Chondrocyte (in vitro differentiated cells): Measurements from ENCODE around the gene MACROD2. TPM values are rescaled to one million over a fixed set of nuclear protein-coding genes. Genes with fewer than 3 reads are reported as not detected.

Source experiments
- DNase-seq: peaks from one replicate; pipeline ENCODE4 v3.0.0; 2021; ENCODE audit warnings: mixed read lengths, low spot score
- H3K27ac Mint-ChIP-seq: one replicate; pipeline ENCODE4 v1.8.0; 2021; ENCODE audit warnings: mild to moderate bottlenecking, moderate library complexity, mixed read lengths; ENCODE audit not compliant: unreplicated experiment
- H3K27me3 Mint-ChIP-seq: 2 replicates; pipeline ENCODE4 v1.8.0; 2021; ENCODE audit warnings: low read depth, mixed read lengths
- H3K36me3 Mint-ChIP-seq: 2 replicates; pipeline ENCODE4 v1.8.0; 2021; ENCODE audit warnings: low read depth, mixed read lengths
- H3K4me1 Mint-ChIP-seq: 2 replicates; pipeline ENCODE4 v1.8.0; 2021; ENCODE audit warnings: low read depth, mild to moderate bottlenecking, mixed read lengths
- H3K4me3 Mint-ChIP-seq: one replicate; pipeline ENCODE4 v1.8.0; 2021; ENCODE audit warnings: mild to moderate bottlenecking, moderate library complexity, mixed read lengths; ENCODE audit not compliant: unreplicated experiment
- H3K9me3 Mint-ChIP-seq: 2 replicates; pipeline ENCODE4 v1.8.0; 2021; ENCODE audit warnings: low read depth, mixed read lengths
- CTCF ChIP-seq: fragments of 200-600 bp; sonication (generic); IDR thresholded peaks from 2 replicates; pipeline ENCODE4 v1.5.0; 2021; ENCODE audit warnings: antibody characterized with exemption, mild to moderate bottlenecking, moderate library complexity
- total RNA-seq: library from RNA; stranded (reverse); gene quantifications from 3 replicates; pipeline ENCODE4 v1.2.1, GENCODE V29; 2021

Gene MACROD2
- total RNA-seq, 1 donor from 2014 or later, result 3.2 TPM

DNA sequence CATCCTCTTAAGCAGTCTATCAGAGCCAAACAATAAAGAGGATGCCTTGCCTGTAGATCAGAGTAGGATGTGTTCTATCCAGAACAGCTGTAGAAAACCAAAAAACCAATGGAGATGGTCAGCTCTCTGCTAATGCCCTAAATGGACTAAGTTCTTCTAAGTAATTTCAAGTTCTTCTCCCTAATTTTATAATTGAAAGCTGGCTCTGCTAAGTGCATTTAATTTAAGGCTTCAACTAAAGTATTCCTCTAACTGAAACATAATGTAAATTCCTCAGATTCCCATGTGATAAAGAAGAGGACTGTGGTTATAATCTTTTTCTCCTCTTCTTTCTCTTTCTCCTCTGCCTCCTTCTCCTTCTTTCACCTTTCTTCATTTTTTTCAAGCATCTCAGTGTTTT is 1868.4 kb downstream of the MACROD2 start:
- no peak for TF ChIP-seq CTCF
- H3K36me3 Mint-ChIP-seq, result no peaks in the 10 kb centered on the region
- no peaks in the 10 kb centered on the region for H3K27me3 Mint-ChIP-seq
- H3K27ac Mint-ChIP-seq, result no peak overlapping the region
- H3K4me3 Mint-ChIP-seq, result no peak overlapping the region
- no peak for DNase-seq
- H3K9me3 Mint-ChIP-seq, result peaks cover 6% of the 10 kb centered on the region
- no peaks in the 10 kb centered on the region for H3K4me1 Mint-ChIP-seq

DNA sequence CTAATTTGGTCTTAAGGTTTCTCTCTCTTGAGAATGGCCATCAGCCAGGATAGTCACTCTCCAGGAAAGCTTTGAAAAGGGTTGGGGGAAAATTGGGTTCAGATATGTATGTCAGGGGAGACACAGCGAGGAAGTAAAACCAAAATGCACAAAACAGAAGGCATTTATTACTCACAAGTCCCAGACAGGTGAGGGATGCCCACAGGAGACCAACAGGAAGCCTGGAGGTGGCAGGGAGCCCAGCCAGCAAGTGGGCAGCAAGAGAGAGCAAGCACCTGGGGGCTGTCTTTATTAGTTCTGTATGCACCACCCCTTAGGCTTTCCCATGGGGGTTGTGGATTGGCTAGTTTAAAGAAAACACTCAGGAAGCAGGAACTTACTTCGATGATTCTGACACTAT is 1870.2 kb downstream of the MACROD2 start:
- H3K27ac Mint-ChIP-seq, result no peak overlapping the region
- no peak for TF ChIP-seq CTCF
- no peaks in the 10 kb centered on the region for H3K36me3 Mint-ChIP-seq
- H3K4me3 Mint-ChIP-seq, result no peak overlapping the region
- no peaks in the 10 kb centered on the region for H3K4me1 Mint-ChIP-seq
- H3K27me3 Mint-ChIP-seq, result no peaks in the 10 kb centered on the region
- H3K9me3 Mint-ChIP-seq, result peaks cover 6% of the 10 kb centered on the region
- DNase-seq, result no peak

GRCh38 chr20:15866916-15867730 is 1871.8 kb downstream of the MACROD2 start:
- Mint-ChIP-seq H3K9me3 (peaks cover 6% of the 10 kb centered on the region), H3K4me3 (no peak overlapping the region), H3K36me3 (no peaks in the 10 kb centered on the region)

DNA sequence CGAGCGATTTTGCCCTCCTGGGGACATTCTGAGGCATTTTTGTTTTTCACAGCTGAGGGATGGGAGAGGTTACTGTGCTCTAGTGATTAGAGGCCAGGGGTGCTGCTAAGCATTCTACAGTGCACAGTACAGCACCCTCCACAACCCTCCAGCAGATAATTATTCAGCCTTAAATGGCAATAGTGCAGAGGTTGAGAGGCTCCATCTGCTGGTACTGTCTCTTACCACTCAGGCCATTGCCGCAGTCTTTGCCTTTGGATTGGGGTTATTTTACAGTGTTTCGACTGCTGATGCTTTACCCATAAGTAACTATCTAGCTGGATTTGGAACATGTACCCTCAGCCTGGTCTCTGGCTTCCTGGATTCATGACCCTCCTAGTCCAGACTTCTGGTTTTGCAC is 1872.6 kb downstream of the MACROD2 start:
- H3K27ac Mint-ChIP-seq, result no peak overlapping the region
- no peaks in the 10 kb centered on the region for H3K27me3 Mint-ChIP-seq
- no peak overlapping the region for H3K4me3 Mint-ChIP-seq
- no peak for DNase-seq
- H3K4me1 Mint-ChIP-seq, result no peaks in the 10 kb centered on the region
- TF ChIP-seq CTCF, result peak; percentile 30
- peaks cover 6% of the 10 kb centered on the region for H3K9me3 Mint-ChIP-seq
- no peaks in the 10 kb centered on the region for H3K36me3 Mint-ChIP-seq

More at GRCh38 chr20:15866916-15867730, 1871.8 kb downstream of the MACROD2 start:
- no peak for TF ChIP-seq CTCF
- Mint-ChIP-seq H3K27me3 (no peaks in the 10 kb centered on the region), H3K4me1 (no peaks in the 10 kb centered on the region), H3K27ac (no peak overlapping the region)
- no peak for DNase-seq

GRCh38 chr20:15875446-15875845 is 1880.1 kb downstream of the MACROD2 start:
- peaks cover 3% of the 10 kb centered on the region for H3K36me3 Mint-ChIP-seq
- no peak overlapping the region for H3K27ac Mint-ChIP-seq
- no peak for TF ChIP-seq CTCF
- no peak overlapping the region for H3K4me3 Mint-ChIP-seq
- DNase-seq, result no peak
- peaks cover 9% of the 10 kb centered on the region for H3K9me3 Mint-ChIP-seq
- peaks cover 3% of the 10 kb centered on the region for H3K27me3 Mint-ChIP-seq
- H3K4me1 Mint-ChIP-seq, result no peaks in the 10 kb centered on the region
